NCI-H524 treated with DMSO at 0.1 percent for 48 hours (cell line): ENCODE results near the gene WRAP53.

Experiments
- DNase-seq: peaks from one replicate; lab custom pipeline; 2025; lab: John Stamatoyannopoulos, UW

Gene WRAP53

DNA sequence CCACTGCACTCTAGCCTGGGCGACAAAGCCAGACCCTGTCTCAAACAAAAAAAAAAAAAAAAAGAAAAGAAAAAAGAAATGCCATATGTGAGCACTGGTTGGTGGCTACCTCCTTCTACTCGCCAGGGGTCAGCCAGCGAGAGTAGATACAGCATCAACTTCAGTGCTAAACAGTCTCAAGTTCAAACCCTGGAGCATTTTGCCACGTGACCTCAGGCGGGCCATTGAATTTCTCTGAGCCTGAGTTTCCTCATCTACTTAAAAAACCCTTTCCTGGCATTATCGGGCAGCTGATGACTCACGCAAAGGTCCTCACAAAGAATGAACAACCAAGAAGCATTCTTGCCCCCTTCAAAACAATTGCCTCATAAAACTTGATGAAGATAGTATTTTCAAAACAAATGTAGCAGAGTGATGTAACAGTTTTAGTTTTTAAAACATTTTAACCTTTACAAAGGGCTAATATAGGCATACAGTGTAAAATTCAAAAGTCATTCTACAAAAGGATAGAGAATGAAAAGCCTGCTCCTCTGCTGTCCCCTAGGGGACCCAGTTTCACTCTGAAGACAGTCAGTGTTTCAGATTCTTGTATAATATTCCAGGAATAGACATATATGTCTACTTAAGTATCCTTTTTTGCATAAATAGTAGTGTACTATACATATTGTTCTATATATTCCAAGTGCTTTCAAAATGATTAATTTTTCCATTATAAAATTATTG lies 57.6 kb downstream of the WRAP53 start:
- no peak for DNase-seq

DNA sequence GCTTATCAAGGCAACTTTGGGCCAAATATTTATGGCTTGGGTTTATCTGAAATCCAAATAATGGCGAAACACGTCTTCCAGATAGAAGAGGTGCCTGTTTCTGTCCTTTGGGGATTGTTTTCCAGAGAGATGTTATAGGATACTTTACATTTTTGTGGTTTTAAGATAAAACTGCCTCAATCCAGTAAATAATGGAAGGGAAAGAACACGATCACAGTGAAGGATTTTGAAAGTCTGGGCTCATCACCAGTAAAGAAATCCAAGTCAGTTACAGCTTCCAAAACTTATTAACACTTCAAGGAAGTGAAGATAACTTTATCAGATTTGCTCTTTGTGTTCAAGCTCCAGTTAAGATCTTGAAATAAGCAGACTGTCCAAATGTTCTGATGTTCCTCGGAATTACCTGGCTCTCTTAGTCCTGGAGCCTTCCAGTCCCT lies 59.4 kb downstream of the WRAP53 start:
- no peak for DNase-seq

DNA sequence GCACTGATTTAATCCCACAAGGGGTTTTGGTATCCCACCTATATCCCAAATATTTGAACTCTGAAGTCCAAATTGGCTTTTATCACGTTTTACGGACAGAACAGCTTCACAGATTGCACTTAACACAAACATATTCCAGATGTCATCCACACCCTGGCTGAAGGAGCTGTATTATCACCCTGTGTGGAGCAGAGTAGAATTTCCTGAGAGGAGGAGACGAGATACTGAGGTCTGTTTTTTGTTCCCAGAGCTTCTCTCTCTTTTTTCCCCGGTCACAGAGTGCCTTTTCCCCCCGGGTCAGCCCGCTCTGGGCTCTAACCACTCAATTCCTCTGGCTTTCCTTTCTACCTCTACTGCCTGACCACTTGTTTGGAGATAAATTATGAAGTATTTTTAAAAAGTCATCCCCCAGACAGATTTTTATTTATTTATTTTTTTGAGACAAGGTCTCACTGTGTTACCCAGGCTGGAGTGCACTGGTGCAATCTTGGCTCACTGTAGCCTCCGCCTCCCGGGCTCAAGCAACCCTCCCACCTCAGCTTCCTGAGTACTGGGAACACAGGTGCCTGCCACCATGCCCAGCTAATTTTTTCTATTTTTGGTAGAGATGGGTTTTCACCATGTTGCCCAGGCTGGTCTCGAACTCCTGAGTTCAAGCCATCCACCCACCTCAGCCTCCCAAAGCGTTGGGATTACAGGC lies 59.9 kb downstream of the WRAP53 start:
- no peak for DNase-seq

DNA sequence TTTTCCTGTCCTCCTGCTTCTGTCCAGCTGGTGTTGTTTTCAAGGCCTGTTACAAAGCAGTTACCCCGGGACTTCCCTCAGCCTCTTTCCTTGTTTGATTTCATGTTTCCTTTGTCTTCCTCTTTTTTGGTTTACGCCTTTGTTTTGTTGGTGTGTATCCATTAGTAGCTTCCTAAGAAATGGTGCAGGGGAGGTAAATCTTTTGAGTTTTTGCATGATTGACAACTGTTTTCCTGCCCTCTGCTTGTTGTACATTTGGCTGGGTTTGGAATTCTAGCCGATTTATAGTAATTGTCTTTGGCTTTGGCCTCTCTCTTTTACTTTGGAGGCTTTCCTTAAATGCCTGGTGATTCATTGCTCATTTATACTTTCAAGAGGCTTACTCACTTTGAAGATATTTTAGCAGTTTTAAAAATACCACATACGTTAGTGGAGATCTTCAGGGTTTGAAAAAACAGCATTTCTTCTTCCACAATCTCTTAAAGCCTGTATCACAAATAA lies 62.1 kb downstream of the WRAP53 start:
- DNase-seq, result no peak
